ENCODE results near the gene PRKN. TPM values are rescaled to one million over a fixed set of nuclear protein-coding genes. Genes with fewer than 3 reads are reported as not detected.

Gene PRKN
- total and polyA plus RNA-seq, 9 of the 15 experiments (the other 6 are each of a cell fraction or from before 2014, with no cell fraction given) = 0.03 to 0.96 (median 0.15) TPM; not detected in 2

DNA sequence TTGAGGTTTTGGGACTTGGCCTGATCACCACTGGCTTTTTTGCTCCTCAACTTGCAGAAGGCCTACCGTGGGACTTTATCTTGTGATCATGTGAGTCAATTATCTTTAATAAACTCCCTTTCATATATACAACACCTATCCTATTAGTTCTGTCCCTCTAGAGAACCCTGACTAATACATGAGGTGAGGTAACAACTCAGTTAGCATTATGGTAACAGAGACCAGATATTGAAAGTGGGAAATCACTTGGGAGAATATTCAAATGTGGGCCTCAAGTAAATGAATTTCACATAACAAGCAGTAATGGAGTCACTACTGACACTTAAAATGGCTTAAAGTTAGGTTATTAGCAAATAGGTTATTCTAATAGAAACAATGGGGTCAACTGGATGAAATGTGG is 1015.6 kb downstream of the PRKN start:
- CTCF ChIA-PET (ENCODE audit: low intra/inter-chr PET ratio) = no interaction called here
- no peaks in the 10 kb centered on the region for H4K20me1 ChIP-seq (replicated peaks; ENCODE audit: control insufficient read depth, insufficient read depth, low read length)
- no peak for FAIRE-seq
- POLR2A ChIA-PET = no interaction called here
- intact Hi-C loops (cut with micrococcal nuclease) (no loop called here), in situ Hi-C loops (cut with MboI) (no loop called here)
- H3K27ac ChIP-seq (ENCODE audit: extremely low read depth, low read depth, low read length) = no peak overlapping the region
- no peak overlapping the region for H2AFZ ChIP-seq (ENCODE audit: low read depth, low read length)
- H3K4me3 ChIP-seq = no peak overlapping the region
- no peaks in the 10 kb centered on the region for H3K9me3 ChIP-seq (replicated peaks; ENCODE audit: control insufficient read depth, insufficient read depth, low read depth, low read length)
- no peak overlapping the region for H3K9ac ChIP-seq (ENCODE audit: insufficient read depth in 1 of 2, low read depth in 2 of 2, low read length in 2 of 2)
- H3K36me3 ChIP-seq (ENCODE audit: control insufficient read depth, insufficient read depth, low read length) = no peaks in the 10 kb centered on the region
- ATAC-seq = no peak
- H3K79me2 ChIP-seq (ENCODE audit: control insufficient read depth, insufficient read depth, low read length) = no peaks in the 10 kb centered on the region
- H3K9me1 ChIP-seq (ENCODE audit: control insufficient read depth, insufficient read depth, low read length) = no peaks in the 10 kb centered on the region
- no peak overlapping the region for H3K4me2 ChIP-seq (ENCODE audit: insufficient read depth, low read length)
- 0% methylated on average over 1 of the region's 1 CpG for WGBS (ENCODE audit: insufficient coverage, low coverage, missing lambda C conversion rate)
- peaks cover 2 to 11% of the 10 kb centered on the region in 2 experiments; a peak in 3 of 5 replicates for H3K27me3 ChIP-seq (ENCODE audit: control insufficient read depth in 2 of 2, insufficient read depth in 2 of 2, low read length in 2 of 2)
- TF ChIP-seq, protein P1, sequence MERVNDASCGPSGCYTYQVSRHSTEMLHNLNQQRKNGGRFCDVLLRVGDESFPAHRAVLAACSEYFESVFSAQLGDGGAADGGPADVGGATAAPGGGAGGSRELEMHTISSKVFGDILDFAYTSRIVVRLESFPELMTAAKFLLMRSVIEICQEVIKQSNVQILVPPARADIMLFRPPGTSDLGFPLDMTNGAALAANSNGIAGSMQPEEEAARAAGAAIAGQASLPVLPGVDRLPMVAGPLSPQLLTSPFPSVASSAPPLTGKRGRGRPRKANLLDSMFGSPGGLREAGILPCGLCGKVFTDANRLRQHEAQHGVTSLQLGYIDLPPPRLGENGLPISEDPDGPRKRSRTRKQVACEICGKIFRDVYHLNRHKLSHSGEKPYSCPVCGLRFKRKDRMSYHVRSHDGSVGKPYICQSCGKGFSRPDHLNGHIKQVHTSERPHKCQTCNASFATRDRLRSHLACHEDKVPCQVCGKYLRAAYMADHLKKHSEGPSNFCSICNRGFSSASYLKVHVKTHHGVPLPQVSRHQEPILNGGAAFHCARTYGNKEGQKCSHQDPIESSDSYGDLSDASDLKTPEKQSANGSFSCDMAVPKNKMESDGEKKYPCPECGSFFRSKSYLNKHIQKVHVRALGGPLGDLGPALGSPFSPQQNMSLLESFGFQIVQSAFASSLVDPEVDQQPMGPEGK (CRISPR knock-in tag; IDR thresholded peaks at IDR 0.05; ENCODE audit: borderline replicate concordance) = no peak
- no peak for TF ChIP-seq IRF2 (CRISPR knock-in tag; IDR thresholded peaks at IDR 0.05)
- TF ChIP-seq FOXP4 (CRISPR knock-in tag; IDR thresholded peaks at IDR 0.05; ENCODE audit: borderline replicate concordance) = no peak
- TF ChIP-seq RFX5 (IDR thresholded peaks at IDR 0.05; ENCODE audit: low read depth, low read length) = no peak
- no peak for TF ChIP-seq ID3 (CRISPR knock-in tag; IDR thresholded peaks at IDR 0.05)
- TF ChIP-seq ID3 (tag; IDR thresholded peaks at IDR 0.05) = no peak
- no peak for TF ChIP-seq MTA1 (IDR thresholded peaks at IDR 0.05; ENCODE audit: borderline replicate concordance)
- no peaks in the 10 kb centered on the region for H3K4me1 ChIP-seq (replicated peaks in 1 of 2; ENCODE audit: control insufficient read depth in 2 of 2, insufficient read depth in 2 of 2, low read length in 2 of 2)
- DNase-seq (ENCODE audit: extremely low read depth in 1 of 4, low spot score in 3 of 4) = no peak
- BruUV-seq (replicated peaks) = no TSS peak
